Stomach (tissue), 4 donors: ENCODE data around the gene PTPN2.

Experiments
- CTCF ChIP-seq, 7 experiments: fragments of 450-650 bp in 4 of 7; fragments of 200-600 bp in 3 of 7; sonication (generic) in 3 of 7; IDR thresholded peaks; one replicate each; pipeline ENCODE4 v1.5.1; 2016 to 2019; ENCODE audit warnings: antibody characterized with exemption in 7 of 7, control low read depth in 2 of 7, mild to moderate bottlenecking in 1 of 7
- EP300 ChIP-seq: sonication (generic); formaldehyde crosslinking; IDR thresholded peaks from one replicate; pipeline ENCODE4 v1.6.1; 2017; ENCODE audit warnings: antibody characterized with exemption
- POLR2A ChIP-seq, 4 donors: fragments of 450-650 bp; IDR thresholded peaks; one replicate each; pipeline ENCODE4 v1.6.1; 2016; ENCODE audit warnings: antibody characterized with exemption in 4 of 4, control low read depth in 2 of 4, mild to moderate bottlenecking in 1 of 4, moderate library complexity in 1 of 4
- POLR2AphosphoS5 ChIP-seq, 3 donors: sonication (generic); formaldehyde crosslinking; IDR thresholded peaks; one replicate each; pipeline ENCODE4 v1.6.1; 2016; ENCODE audit warnings: antibody characterized with exemption in 3 of 3

GRCh38 chr18:12774982-12775381, 109.1 kb downstream of the PTPN2 start:
- no peak for TF ChIP-seq CTCF (IDR thresholded peaks at IDR 0.05)
- TF ChIP-seq POLR2AphosphoS5 (IDR thresholded peaks at IDR 0.05): no peak
- TF ChIP-seq EP300: no peak
- no peak for TF ChIP-seq POLR2A (IDR thresholded peaks at IDR 0.05)
